Panc1 (cell line): ENCODE measurements around the gene EP300.

Experiments used
- CTCF ChIP-seq: fragments of 450-650 bp; IDR thresholded peaks from 2 replicates; pipeline ENCODE4 v1.5.1; 2017; ENCODE audit warnings: mild to moderate bottlenecking
- POLR2AphosphoS5 ChIP-seq: IDR thresholded peaks from 2 replicates; pipeline ENCODE4 v1.6.1; 2012; ENCODE audit warnings: mild to moderate bottlenecking, low read depth, low read length, moderate library complexity
- SIN3A ChIP-seq: IDR thresholded peaks from 2 replicates; pipeline ENCODE4 v1.6.1; 2012; ENCODE audit warnings: low read depth, mild to moderate bottlenecking, low read length, moderate library complexity, borderline replicate concordance; ENCODE audit not compliant: insufficient read depth
- TCF7L2 ChIP-seq: IDR thresholded peaks from 2 replicates; pipeline ENCODE4 v1.6.1; 2011; ENCODE audit warnings: mild to moderate bottlenecking, low read depth, low read length, inconsistent platforms
- TF ChIP-seq, protein P1 (sequence below), 2 experiments: IDR thresholded peaks; 2 replicates each; pipeline ENCODE4 v1.6.1; 2011 to 2012; ENCODE audit warnings: low read depth in 2 of 2, control low read depth in 1 of 2, low read length in 1 of 2, mild to moderate bottlenecking in 1 of 2, moderate library complexity in 1 of 2; ENCODE audit not compliant: insufficient read depth in 1 of 2

DNA sequence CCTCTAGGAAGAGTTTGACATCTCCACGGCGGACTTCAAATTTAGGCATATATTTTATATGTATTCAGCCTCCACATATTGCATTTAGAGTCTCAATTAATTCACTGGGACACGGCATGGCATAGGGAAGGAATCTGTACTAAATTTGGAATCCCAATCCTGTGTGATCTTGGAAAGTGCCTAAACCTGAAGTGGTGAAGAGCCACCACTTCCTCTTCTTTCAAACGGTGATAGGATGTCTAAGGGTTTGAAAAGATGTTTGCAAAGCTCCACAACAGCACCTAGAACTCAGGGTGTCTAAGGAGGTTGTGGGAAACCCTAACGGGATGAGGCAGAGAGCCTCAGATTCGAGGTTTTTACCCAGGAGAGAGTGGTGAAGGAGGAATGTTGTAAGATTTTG is 111.7 kb downstream of the EP300 start:
- TF ChIP-seq CTCF, result no peak
- TF ChIP-seq, protein P1, sequence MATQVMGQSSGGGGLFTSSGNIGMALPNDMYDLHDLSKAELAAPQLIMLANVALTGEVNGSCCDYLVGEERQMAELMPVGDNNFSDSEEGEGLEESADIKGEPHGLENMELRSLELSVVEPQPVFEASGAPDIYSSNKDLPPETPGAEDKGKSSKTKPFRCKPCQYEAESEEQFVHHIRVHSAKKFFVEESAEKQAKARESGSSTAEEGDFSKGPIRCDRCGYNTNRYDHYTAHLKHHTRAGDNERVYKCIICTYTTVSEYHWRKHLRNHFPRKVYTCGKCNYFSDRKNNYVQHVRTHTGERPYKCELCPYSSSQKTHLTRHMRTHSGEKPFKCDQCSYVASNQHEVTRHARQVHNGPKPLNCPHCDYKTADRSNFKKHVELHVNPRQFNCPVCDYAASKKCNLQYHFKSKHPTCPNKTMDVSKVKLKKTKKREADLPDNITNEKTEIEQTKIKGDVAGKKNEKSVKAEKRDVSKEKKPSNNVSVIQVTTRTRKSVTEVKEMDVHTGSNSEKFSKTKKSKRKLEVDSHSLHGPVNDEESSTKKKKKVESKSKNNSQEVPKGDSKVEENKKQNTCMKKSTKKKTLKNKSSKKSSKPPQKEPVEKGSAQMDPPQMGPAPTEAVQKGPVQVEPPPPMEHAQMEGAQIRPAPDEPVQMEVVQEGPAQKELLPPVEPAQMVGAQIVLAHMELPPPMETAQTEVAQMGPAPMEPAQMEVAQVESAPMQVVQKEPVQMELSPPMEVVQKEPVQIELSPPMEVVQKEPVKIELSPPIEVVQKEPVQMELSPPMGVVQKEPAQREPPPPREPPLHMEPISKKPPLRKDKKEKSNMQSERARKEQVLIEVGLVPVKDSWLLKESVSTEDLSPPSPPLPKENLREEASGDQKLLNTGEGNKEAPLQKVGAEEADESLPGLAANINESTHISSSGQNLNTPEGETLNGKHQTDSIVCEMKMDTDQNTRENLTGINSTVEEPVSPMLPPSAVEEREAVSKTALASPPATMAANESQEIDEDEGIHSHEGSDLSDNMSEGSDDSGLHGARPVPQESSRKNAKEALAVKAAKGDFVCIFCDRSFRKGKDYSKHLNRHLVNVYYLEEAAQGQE (IDR thresholded peaks at IDR 0.05; ENCODE audit: insufficient read depth in 1 of 2, low read depth in 2 of 2, low read length in 1 of 2), result no peak
- TF ChIP-seq POLR2AphosphoS5, result no peak
- no peak for TF ChIP-seq TCF7L2
- TF ChIP-seq SIN3A, result no peak
